WI38 (cell line): Measurements from ENCODE around the gene GALNT3.

Experiments
- H3K4me3 ChIP-seq: 2 replicates; pipeline ENCODE4 v1.5.1; 2011; ENCODE audit warnings: low read depth, mild to moderate bottlenecking, control low read depth, low read length
- TF ChIP-seq, protein P1 (sequence below): IDR thresholded peaks from 2 replicates; pipeline ENCODE4 v1.5.1; 2012; ENCODE audit warnings: low read depth, mild to moderate bottlenecking, control low read depth, low read length

GALNT3 gene

DNA sequence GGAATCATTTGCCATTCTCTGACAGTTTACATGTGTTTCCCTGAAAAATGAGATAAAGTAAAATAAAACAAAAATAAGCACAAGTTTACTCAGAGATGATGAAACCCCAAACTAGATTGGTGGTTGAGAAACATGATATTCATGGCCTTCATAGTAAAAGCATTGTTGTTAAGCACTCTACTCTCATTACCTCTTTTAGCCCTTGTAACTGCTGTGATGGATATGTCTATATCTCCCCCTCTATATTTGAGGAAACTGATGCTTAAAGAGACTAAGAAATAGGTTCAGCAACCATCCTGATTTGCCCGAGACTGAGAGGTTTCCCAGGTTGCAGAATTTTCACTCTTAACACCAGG, 33.9 kb upstream of the GALNT3 start:
- TF ChIP-seq, protein P1, sequence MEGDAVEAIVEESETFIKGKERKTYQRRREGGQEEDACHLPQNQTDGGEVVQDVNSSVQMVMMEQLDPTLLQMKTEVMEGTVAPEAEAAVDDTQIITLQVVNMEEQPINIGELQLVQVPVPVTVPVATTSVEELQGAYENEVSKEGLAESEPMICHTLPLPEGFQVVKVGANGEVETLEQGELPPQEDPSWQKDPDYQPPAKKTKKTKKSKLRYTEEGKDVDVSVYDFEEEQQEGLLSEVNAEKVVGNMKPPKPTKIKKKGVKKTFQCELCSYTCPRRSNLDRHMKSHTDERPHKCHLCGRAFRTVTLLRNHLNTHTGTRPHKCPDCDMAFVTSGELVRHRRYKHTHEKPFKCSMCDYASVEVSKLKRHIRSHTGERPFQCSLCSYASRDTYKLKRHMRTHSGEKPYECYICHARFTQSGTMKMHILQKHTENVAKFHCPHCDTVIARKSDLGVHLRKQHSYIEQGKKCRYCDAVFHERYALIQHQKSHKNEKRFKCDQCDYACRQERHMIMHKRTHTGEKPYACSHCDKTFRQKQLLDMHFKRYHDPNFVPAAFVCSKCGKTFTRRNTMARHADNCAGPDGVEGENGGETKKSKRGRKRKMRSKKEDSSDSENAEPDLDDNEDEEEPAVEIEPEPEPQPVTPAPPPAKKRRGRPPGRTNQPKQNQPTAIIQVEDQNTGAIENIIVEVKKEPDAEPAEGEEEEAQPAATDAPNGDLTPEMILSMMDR = no peak
- no peak overlapping the region for H3K4me3 ChIP-seq

DNA sequence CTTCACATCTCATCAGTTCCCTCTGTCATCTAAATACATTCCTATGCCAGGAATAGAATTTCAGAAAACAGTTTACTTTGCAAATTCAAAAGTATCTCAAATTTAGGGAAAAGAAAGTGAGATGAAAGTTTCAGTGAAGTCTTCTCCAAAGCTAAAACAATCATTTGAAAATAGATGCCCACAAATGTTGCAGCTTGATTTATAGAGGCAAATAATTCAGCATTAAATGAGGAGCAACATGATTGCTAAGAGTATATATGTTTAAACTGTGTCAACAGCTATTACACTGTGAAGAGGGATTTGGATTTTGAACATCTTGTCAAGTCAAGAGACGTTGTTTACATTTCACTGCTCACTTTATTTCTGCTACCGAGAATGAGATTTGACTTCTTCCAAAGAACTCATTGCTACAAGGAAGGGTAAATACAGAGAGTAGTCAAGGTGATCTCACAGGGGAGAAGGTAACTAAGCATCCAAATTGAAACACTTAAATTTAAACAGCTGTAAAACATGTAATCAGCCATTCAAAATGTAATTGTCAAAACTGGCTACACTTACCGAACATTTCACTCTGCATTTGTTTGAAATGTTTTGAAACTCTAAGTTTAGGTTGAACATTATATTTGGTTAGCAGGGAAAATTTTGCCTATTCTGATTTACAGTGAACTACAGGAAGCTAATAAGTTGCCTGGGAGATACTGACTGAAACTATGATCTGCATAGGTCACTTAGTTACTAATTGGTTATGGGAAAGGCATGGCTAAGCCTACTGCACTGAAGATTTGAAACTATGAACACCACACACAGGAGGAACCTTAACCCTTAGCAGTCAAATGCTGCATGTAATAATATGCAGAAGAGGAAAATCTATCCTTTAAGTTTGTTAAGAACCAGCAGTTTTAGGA, 33.2 kb upstream of the GALNT3 start:
- H3K4me3 ChIP-seq = no peak overlapping the region
- TF ChIP-seq, protein P1 = no peak

DNA sequence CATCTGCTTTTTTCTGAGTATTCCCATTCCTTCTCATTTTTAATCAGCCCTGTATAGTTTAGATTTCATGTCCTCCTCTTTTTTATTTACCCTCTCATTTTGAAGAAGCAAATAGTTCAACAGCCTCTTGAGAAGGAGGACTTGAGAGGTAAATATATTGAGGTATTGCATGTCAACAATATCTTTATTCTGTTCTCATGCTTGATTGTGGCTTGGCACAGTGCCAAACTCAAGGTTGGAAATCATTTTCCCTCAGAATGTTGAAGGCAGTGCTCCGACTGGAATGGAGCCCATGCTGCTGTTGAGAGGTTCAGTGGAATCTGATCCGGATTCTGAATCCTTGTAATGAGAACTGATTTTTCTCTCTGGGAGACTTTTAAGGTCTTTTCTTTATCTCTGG, 31.0 kb upstream of the GALNT3 start:
- H3K4me3 ChIP-seq = no peak overlapping the region
- TF ChIP-seq, protein P1 = no peak

DNA sequence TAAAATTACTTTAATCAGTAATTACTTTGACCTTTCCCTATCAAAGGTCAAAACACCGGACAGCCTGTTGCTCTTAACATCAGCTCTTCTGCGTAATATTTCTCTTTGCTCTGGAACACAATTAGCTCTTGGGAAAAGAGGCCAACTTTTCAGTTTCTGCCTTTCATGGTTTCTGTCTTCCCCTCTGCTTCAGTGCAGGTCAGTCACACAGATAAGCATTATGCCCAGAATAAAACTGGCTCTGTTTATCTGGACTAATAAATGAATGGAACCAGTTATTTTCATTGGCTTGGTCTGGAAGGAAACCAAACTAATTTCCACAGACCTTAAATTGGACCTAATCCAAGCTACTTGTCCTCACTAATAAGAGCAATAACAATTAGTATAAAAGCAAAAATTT, 26.2 kb upstream of the GALNT3 start:
- TF ChIP-seq, protein P1 = no peak
- H3K4me3 ChIP-seq = no peak overlapping the region

DNA sequence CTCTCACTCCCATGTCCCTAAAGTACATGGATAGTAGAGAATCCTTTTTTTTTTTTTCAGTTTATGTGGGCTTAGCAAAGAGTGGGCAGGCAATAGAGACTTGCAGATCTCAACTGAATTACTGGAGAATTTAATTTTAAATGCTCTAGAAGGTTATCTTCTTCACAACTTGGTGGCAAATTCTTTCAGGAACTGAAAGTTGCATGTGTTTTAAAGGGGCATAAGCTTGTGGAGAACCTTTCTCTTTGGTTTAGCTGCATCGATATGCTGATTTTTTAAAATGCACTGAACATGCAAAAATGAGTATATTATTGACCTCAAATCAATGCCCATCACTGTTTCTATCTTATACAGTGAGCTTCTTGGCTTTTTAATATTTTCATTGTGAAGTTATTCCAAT, 24.9 kb upstream of the GALNT3 start:
- TF ChIP-seq, protein P1 = no peak
- H3K4me3 ChIP-seq = no peak overlapping the region

DNA sequence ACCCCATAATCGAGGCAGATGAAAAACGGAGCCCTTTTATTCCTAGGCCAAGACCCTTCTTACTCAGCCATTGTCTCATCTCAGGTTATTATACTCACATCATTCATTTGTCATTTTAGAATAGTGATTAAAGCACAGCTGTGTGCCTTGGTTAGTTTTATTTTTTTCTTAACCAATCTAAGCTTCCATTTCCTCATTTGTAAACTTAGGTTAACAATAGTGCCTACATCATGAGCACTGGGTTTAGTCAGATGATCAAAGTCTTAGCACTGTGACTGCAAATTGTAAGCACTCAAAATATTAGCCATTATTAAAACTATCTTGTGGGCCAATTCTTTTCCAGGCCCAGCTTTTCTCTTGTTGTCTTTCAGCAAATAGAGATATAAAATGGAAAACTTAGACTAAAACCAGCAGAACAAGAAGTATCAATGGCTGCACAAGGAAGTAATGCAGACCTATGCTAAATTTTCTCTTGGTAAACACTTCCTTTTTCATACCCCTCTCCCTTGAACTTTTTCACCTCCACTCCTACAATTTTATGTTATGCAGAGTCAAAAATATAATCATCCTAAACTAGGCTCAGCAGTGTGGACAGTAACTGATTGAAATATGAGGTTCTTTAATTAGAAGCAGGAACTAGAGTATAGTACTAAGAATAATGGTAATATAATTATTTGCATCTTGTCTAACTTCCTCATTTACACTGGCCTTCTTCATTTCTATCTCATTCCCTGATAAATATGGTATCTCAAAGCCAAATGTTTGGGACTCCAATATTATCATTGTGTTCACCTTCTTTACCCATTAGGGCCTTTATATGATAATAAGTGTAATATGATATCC, 21.5 kb upstream of the GALNT3 start:
- TF ChIP-seq, protein P1 = no peak
- no peak overlapping the region for H3K4me3 ChIP-seq

DNA sequence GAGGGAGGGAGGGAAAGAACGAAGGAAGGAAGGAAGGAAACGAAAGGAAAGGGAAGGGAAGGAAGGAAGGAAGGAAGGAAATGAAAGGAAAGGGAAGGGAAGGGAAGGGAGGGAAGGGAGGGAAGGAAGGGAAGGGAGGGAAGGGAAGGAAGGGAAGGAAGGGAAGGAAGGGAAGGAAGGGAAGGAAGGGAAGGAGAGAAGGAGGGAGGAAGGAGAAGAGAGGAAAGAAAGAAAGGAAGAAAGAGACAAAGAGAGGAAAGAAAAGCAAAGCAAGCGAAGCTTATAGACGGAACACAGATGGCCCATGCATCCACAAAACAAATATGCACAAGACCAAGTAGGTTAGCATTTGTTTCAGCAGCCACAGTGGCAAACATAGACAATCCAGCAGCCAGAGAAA, 20.4 kb upstream of the GALNT3 start:
- no peak overlapping the region for H3K4me3 ChIP-seq
- TF ChIP-seq, protein P1 = no peak
